ENCODE data around the gene MAFG. TPM values are rescaled to one million over a fixed set of nuclear protein-coding genes. Genes with fewer than 3 reads are reported as not detected.

The MAFG gene
- total and polyA plus RNA-seq, 9 of the 15 experiments (the other 6 are each of a cell fraction or from before 2014, with no cell fraction given), result 1.1 to 58.1 (median 24.9) TPM

GRCh38 chr17:81916234-81917001 lies 11.1 kb downstream of the MAFG start (continued):
- TF ChIP-seq ZBTB34 (CRISPR knock-in tag; IDR thresholded peaks at IDR 0.05) (no peak), TSC22D4 (tag; IDR thresholded peaks at IDR 0.05) (no peak), ARID1B (IDR thresholded peaks at IDR 0.05) (0 out of 2 replicates have a peak, but pooled peaks have one; percentile 16), ZNF639 (CRISPR knock-in tag; conservative IDR thresholded peaks at IDR 0.05 in 1 of 2, IDR thresholded peaks at IDR 0.05 in 1 of 2) (no peak), TAF9B (IDR thresholded peaks at IDR 0.05; ENCODE audit: partially characterized antibody) (peak; percentile 24), ZNF282 (CRISPR knock-in tag; IDR thresholded peaks at IDR 0.05) (no peak), VEZF1 (CRISPR knock-in tag; IDR thresholded peaks at IDR 0.05) (no peak; the same call in 1 of the 2 replicates), ZNF12 (CRISPR knock-in tag; IDR thresholded peaks at IDR 0.05) (no peak), CREB5 (CRISPR knock-in tag; IDR thresholded peaks at IDR 0.05) (no peak), MIER1 (IDR thresholded peaks at IDR 0.05; ENCODE audit: low read depth) (no peak), SRSF9 (IDR thresholded peaks at IDR 0.05; ENCODE audit: borderline replicate concordance, low read depth, low read length) (no peak), USF2 (CRISPR knock-in tag; IDR thresholded peaks at IDR 0.05) (peak; percentile 25; the same call in 1 of the 2 replicates), MAFK (IDR thresholded peaks at IDR 0.05; ENCODE audit: low read length) (no peak), TCF7L2 (IDR thresholded peaks at IDR 0.05; ENCODE audit: low read depth, low read length) (no peak), GATAD2A (IDR thresholded peaks at IDR 0.05) (no peak), ZNF124 (CRISPR knock-in tag; IDR thresholded peaks at IDR 0.05) (no peak), MAFG (tag; conservative IDR thresholded peaks at IDR 0.05) (no peak), POLR2H (tag; IDR thresholded peaks at IDR 0.05; ENCODE audit: low read depth) (no peak), ZNF740 (CRISPR knock-in tag; IDR thresholded peaks at IDR 0.05) (no peak), ZNF740 (tag; IDR thresholded peaks at IDR 0.05) (no peak)
